ENCODE data around the gene WNT8B. TPM values are rescaled to one million over a fixed set of nuclear protein-coding genes. Genes with fewer than 3 reads are reported as not detected.

Gene WNT8B, protein sequence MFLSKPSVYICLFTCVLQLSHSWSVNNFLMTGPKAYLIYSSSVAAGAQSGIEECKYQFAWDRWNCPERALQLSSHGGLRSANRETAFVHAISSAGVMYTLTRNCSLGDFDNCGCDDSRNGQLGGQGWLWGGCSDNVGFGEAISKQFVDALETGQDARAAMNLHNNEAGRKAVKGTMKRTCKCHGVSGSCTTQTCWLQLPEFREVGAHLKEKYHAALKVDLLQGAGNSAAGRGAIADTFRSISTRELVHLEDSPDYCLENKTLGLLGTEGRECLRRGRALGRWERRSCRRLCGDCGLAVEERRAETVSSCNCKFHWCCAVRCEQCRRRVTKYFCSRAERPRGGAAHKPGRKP
- not detected in 2 replicates for total RNA-seq

DNA sequence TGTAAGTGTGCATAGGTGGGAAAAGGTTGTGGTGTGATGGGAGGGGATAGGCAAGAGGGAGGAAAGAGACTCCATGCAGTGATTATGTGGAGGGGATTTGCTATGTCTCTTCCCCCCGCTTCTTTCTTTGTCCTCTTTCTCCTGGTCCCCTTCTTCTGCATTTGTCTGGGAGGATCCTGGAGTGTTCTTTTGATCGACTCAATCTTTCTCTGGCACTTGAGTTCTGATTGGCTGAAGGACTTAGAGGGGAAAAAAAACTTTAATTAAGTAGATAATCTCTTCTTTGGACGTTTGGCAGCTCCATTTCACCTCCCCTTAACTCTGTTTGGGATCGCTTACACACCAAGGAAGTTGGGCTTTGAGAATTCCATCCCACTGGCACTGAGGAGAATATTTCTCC, at the start of gene WNT8B:
Gene WNT8B, plus strand, starts transcription at position 301 of the 400 bp plus-strand sequence. CDS start 160 bp downstream, outside the sequence.

DNA sequence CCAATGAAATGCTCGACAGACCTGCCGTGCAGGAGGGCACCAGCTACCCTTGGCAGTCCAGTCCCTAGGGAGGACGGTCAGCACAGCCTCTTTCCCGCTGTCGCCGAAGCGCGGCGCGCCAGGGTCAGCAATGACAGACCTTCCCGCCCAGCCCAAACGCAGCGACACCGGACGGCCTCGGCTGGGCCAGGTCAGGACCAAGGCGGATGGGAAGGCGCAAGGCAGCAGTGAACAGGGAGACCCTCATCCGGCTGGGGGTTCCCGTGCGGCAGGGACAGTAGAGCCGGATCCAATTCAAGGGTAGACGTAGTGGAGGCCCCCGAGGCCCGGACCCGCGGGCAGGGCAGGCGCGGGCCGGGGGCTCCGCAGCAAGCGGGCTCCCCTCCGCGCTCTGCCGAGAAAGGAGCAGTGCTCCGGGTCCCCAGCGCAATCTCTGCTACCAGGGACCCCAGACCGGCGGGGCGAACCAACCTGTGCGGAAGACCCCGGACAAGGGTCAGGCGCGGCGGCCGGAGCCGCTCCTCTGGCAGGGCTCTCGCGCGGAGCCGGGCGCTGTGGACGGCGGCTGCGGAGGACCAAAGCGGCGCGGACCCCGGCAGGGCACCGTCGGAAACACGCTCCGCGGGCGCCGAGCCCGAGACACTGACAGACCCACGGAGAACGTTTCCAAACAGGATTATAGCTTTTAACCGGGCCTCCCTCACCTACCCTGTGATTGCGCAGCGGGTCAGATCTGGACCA, 56.7 kb downstream of the WNT8B start, which contains the start of gene SEC31B:
Gene SEC31B, minus strand, starts transcription at position 551 of the 741 bp plus-strand sequence. CDS start 2,909 bp downstream, outside the sequence.

DNA sequence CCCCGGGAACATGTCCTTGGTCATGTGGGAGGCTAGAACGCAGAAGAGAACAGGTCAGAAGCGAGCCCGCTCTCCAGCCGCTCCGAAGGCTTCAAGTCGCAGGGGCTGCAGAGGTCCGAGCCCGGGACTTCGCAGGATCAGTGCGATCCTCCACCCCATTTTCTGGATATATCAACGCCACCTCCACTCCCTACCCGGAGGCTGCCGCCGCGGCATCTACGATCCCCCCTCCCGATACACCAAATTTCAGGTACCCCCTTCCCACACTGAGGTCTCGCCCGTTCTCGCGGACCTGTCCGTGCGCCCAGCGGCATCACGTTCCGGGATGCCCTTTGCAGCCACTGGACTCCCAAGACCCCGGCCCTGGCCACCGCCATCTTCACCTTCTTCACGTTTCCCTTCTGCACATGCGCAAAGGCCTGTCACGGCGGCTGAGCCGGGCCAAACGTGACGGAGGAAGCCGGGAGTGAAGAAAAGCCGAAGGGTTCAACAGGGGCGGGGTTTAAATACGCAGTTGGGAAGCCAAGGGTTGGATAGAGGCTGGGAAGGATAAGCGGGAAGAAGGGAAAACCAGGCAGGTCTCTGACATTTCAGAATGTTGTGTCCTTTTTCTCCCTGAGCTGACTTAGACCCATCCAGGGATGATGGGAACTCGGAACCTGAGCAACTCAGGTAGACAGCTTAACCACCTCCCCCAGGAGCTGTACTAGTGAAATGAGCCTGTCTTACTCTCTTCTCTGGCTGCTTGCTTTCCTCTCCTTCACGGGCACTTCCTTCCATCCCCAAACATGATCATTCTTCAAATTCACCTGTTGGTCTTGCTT, 66.9 kb downstream of the WNT8B start, which contains the start of gene NDUFB8:
Gene NDUFB8, minus strand, starts transcription at position 397 of the 824 bp plus-strand sequence. Its CDS starts 20 bp downstream, at position 377.

Other genes with a start within 250 kb of the WNT8B start
- 13.4 and 17.7 TPM in 2 replicates for gene CHUK, start 233.4 kb upstream of the WNT8B start, total RNA-seq
- gene CWF19L1, start 195.4 kb upstream of the WNT8B start, total RNA-seq, result 15.9 and 21.3 TPM in 2 replicates
- gene BLOC1S2, start 176.3 kb upstream of the WNT8B start, total RNA-seq, result 21.2 and 25.5 TPM in 2 replicates
- gene PKD2L1, start 132.8 kb upstream of the WNT8B start, total RNA-seq, result not detected in 2 replicates
- 143 and 452 TPM in 2 replicates for gene SCD, start 115.8 kb upstream of the WNT8B start, total RNA-seq
- 1.8 and 4.5 TPM in 2 replicates for gene SEC31B, start 56.9 kb downstream of the WNT8B start, total RNA-seq
- 200 and 203 TPM in 2 replicates for gene NDUFB8, start 66.9 kb downstream of the WNT8B start, total RNA-seq
- 4.3 and 8.7 TPM in 2 replicates for gene HIF1AN, start 72.9 kb downstream of the WNT8B start, total RNA-seq